Measurements from ENCODE around the gene CLSTN3. TPM values are rescaled to one million over a fixed set of nuclear protein-coding genes. Genes with fewer than 3 reads are reported as not detected.

Gene CLSTN3
- total RNA-seq, 4 donors from 2014 or later, result 25.9 to 57.5 (median 44.8) TPM

- TF ChIP-seq CTCF (IDR thresholded peaks at IDR 0.05), result no peak
- DNase-seq (ENCODE audit: low spot score), result no peak
- no peak for ATAC-seq (ENCODE audit: low FRiP score)
Measured at GRCh38 chr12:7155471-7156034, 25.4 kb downstream of the CLSTN3 start.

- ATAC-seq (ENCODE audit: low FRiP score) (no peak), DNase-seq (ENCODE audit: low spot score) (no peak)
Measured at GRCh38 chr12:7156259-7157197, 26.4 kb downstream of the CLSTN3 start.

DNA sequence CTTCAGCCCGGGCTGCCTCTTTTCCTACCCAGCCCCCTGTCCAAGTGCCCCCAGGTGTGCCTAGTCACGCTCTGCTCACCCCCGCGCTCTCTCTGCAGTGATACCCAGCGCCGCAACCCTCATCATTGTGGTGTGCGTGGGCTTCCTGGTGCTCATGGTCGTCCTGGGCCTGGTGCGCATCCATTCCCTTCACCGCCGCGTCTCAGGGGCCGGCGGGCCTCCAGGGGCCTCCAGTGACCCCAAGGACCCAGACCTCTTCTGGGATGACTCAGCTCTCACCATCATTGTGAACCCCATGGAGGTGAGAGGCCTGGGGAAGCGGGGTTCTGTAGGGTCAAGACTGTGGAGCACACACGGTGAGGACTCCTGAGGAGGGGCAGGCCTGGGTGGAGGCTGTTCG is 27.2 kb downstream of the CLSTN3 start:
- ATAC-seq (ENCODE audit: low FRiP score), result no peak
- no peak for DNase-seq (ENCODE audit: low spot score)
- TF ChIP-seq CTCF (IDR thresholded peaks at IDR 0.05), result no peak

More at GRCh38 chr12:7156259-7157197, 26.4 kb downstream of the CLSTN3 start:
- TF ChIP-seq CTCF (IDR thresholded peaks at IDR 0.05), result no peak

GRCh38 chr12:7158781-7159609 is 28.8 kb downstream of the CLSTN3 start:
- ATAC-seq (ENCODE audit: low FRiP score) (no peak), DNase-seq (ENCODE audit: low spot score) (no peak)
- TF ChIP-seq CTCF (IDR thresholded peaks at IDR 0.05), result no peak

DNA sequence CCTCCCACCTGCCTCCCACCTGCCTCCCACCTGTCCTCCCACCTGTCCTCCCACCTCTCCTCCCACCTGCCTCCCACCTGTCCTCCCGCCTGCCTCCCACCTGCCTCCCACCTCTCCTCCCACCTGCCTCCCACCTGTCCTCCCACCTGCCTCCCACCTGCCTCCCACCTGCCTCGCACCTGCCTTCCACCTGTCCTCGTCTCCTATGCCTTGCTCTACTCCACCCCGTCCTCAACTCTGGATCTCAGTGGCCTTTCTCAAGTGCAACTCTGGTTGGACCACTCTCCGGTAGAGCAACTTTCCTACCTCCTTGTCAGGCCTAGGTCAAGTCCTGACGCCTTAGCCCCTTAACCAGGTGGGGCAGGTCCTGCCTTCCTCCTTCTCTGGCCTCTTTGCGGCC is 30.0 kb downstream of the CLSTN3 start:
- DNase-seq (ENCODE audit: low spot score) (no peak), ATAC-seq (ENCODE audit: low FRiP score) (no peak)
- no peak for TF ChIP-seq CTCF (IDR thresholded peaks at IDR 0.05)

DNA sequence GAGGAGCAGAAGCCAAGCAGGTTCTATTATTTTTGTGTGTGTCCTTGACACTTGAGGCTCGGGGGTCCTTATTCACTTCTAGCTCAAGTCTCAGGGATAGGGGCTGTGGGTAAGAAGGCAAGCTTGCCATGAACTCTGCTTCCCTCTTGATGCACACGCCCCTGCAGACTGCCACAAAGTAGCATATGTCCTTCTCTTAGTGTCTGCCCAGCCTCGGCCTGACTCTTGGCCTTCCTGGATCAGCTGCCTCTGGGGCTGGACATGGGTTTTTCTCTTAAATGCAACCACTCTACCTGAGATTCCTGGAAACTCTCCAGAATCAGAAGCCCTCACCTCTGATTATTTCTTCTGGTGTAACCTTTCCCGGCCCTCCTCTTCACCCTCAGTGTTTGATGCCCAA is 31.2 kb downstream of the CLSTN3 start:
- TF ChIP-seq CTCF (IDR thresholded peaks at IDR 0.05), result no peak
- DNase-seq (ENCODE audit: low spot score) (no peak), ATAC-seq (ENCODE audit: low FRiP score) (no peak)

Data from omental fat pad (tissue), 4 donors.